Pancreas (tissue), 10 donors: ENCODE measurements around the gene MYO1E. TPM values are rescaled to one million over a fixed set of nuclear protein-coding genes. Genes with fewer than 3 reads are reported as not detected.

Experiments used
- ATAC-seq, 4 donors: fragments of 200-7000 bp; cut with Tn5 transposase; one replicate each; pipeline versions ENCODE4 v1.8.0 to v1.9.1; 2020; ENCODE audit warnings: mild to moderate bottlenecking in 4 of 4, moderate library complexity in 4 of 4
- DNase-seq, 6 donors: peaks; one replicate each; pipeline ENCODE4 v3.0.0-alpha.2; 2020
- FAIRE-seq: peaks from 2 replicates; lab custom pipeline; 2012; peaks lifted over from hg19 to GRCh38; lab: Jason Lieb, UNC
- H3K27ac ChIP-seq, 4 donors: fragments of 200-600 bp; sonication (generic); 1 replicate in 3 of 4; 2 replicates in 1 of 4; pipeline versions ENCODE4 v1.5.0 to v1.8.0; 2020
- H3K27me3 ChIP-seq, 4 donors: fragments of 200-600 bp; one replicate each; pipeline ENCODE4 v1.8.0; 2021
- H3K36me3 ChIP-seq, 3 donors: fragments of 200-600 bp; sonication (generic) in 1 of 3; one replicate each; pipeline versions ENCODE4 v1.5.0 to v1.8.0; 2020 to 2021
- H3K4me1 ChIP-seq, 3 donors: fragments of 200-600 bp; one replicate each; pipeline ENCODE4 v1.8.0; 2021
- H3K4me3 ChIP-seq, 4 donors: fragments of 200-600 bp; sonication (generic) in 2 of 4; one replicate each; pipeline versions ENCODE4 v1.5.0 to v1.8.0; 2020 to 2021
- H3K9me3 ChIP-seq, 4 donors: fragments of 200-600 bp; one replicate each; pipeline ENCODE4 v1.8.0; 2021
- CTCF ChIP-seq, 4 donors: fragments of 200-600 bp; sonication (generic) in 3 of 4; IDR thresholded peaks; one replicate each; pipeline versions ENCODE4 v1.5.0 to v1.8.0; 2021; ENCODE audit warnings: antibody characterized with exemption in 4 of 4
- WGBS, 2 donors: extraction: QIAGEN DNeasy Blood & Tissue Kit; methylation state at CpG; one replicate each; pipeline ENCODE4 v1.1.7; 2013; 5-methylcytosine and 5-hydroxymethylcytosine counted together
- intact Hi-C, 3 donors: fragments of 100-400 bp; cut with DNase I; formaldehyde crosslinking; loops; one replicate each; pipeline versions ENCODE4 v1.11.1 to v1.14.2; 2022
- polyA plus RNA-seq, 2 donors: library from polyadenylated mRNA; stranded (reverse); fragments of 200-250 nt; gene quantifications; one replicate each; pipeline ENCODE4 v1.2.3, GENCODE V29; 2013
- total RNA-seq, 6 donors: library from RNA; stranded (reverse); fragmentation: NEBNext Ultra II Directional in 4 of 6; extraction: Animal tissue kit (Norgen Biotek cat#: 25700) in 4 of 6; gene quantifications; one replicate each; pipeline versions ENCODE4 v1.2.1 to v1.2.4, GENCODE V29; 2021 to 2023
- donor health status: healthy with polysubstance abuse.
- donor health status: DM: no; HTN: no; CAD: no; lungs with moderate emphysema.
- donor health status: DM: no; HTN: no; CAD: no.
- donor health status: control.
- donor health status: control.
- donor health status: Bipolar disorder and iron deficiency.
- donor health status: DM: yes; HTN: yes; CAD: no.
- donor health status: DM: no; HTN: no; CAD: no.
- donor health status: DM: no; HTN: no; CAD: no.
- donor health status: DM: yes; HTN: yes; CAD: no.

Gene MYO1E
- total and polyA plus RNA-seq, 8 donors: 7.8 to 81.1 (median 25.6) TPM

GRCh38 chr15:59210186-59210585 is 162.5 kb downstream of the MYO1E start:
- FAIRE-seq: no peak
- intact Hi-C loops: no loop called here
- ATAC-seq: no peak
- Histone ChIP-seq H3K4me3 (no peak overlapping the region), H3K27me3 (no peaks in the 10 kb centered on the region), H3K4me1 (no peaks in the 10 kb centered on the region), H3K27ac (no peak overlapping the region), H3K9me3 (no peaks in the 10 kb centered on the region), H3K36me3 (peaks cover 0 to 16% (median 0%) of the 10 kb centered on the region in 3 donors)
- WGBS, 2 donors: 91 to 92% methylated on average over 2 of the region's 2 CpGs
- TF ChIP-seq CTCF (IDR thresholded peaks at IDR 0.05): no peak
- no peak for DNase-seq

DNA sequence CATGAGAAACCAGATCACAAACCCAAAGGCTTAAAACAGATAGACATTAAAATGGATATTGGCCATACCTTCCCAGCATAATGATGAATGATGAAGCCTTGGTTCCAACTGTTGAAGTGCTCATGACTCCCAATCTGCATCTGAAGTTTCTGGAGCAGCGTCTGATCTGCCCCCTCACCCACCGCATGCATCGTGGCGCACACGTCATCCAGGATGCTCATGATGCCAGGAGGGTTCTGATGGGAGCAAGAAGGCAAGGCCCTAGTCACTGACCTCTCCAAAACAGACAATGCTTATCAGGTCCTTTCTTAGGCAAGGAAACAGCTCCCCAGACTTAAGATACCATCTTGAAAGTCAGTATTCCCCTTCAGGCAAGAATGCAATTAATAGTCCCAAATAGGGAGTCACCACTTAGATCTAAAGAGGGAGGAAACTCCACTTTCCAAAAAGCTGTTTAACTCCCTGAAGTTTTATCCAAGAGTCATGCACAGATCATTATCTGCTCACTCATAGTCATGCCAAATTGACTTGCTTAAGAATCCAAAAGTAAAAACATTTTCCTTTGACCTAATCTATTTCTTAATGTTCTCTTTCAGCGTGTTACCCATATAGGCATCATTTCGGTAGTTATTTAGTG is 163.9 kb downstream of the MYO1E start:
- Histone ChIP-seq H3K4me1 (no peaks in the 10 kb centered on the region), H3K27me3 (no peaks in the 10 kb centered on the region), H3K27ac (no peak overlapping the region), H3K9me3 (no peaks in the 10 kb centered on the region), H3K36me3 (peaks cover 0 to 22% (median 4%) of the 10 kb centered on the region in 3 donors), H3K4me3 (no peak overlapping the region)
- DNase-seq (no peak), ATAC-seq (no peak), FAIRE-seq (no peak)
- no peak for TF ChIP-seq CTCF (IDR thresholded peaks at IDR 0.05)
- 96% methylated on average over 7 of the region's 7 CpGs for WGBS, 2 donors
- intact Hi-C loops: no loop called here

DNA sequence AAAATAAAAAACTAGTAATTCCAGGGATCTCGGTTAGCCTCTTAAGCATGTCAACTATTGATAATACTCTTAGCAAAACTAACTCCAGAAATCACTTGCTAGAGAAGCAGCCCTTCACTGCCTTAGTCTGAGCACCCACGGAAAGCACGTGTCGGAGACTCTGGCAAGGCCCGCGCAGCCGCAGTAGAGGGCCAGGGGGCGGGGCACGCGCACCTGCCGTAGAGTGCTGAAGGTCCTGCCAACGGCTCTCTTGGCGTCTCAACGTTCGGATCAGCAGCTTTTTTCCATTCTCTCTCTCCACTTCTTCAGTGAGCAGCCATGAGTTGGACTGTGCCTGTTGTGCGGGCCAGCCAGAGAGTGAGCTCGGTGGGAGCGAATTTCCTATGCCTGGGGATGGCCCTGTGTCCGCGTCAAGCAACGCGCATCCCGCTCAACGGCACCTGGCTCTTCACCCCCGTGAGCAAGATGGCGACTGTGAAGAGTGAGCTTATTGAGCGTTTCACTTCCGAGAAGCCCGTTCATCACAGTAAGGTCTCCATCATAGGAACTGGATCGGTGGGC is 166.0 kb downstream of the MYO1E start, which contains the start of gene LDHAL6B:
Gene LDHAL6B (plus strand): TSS at position 221 of the 561 bp plus-strand sequence. CDS start 98 bp downstream, at position 319.
- Histone ChIP-seq H3K4me3 (no peak within 1 kb of the TSS), H3K4me1 (no peaks in the 10 kb centered on the region), H3K36me3 (peaks cover 0 to 22% (median 4%) of the 10 kb centered on the region in 3 donors), H3K9me3 (no peaks in the 10 kb centered on the region), H3K27ac (no peak within 1 kb of the TSS), H3K27me3 (no peaks in the 10 kb centered on the region)
- ATAC-seq (no peak), DNase-seq (no peak), FAIRE-seq (no peak)
- no peak for TF ChIP-seq CTCF (IDR thresholded peaks at IDR 0.05)
- 94% methylated on average over 30 of the region's 30 CpGs for WGBS, 2 donors
- intact Hi-C loops: no loop called here

GRCh38 chr15:59205839-59206622 is 166.6 kb downstream of the MYO1E start:
- FAIRE-seq: no peak
- Histone ChIP-seq H3K27me3 (no peaks in the 10 kb centered on the region), H3K4me3 (no peak overlapping the region), H3K27ac (no peak overlapping the region), H3K4me1 (no peaks in the 10 kb centered on the region), H3K36me3 (peaks cover 0 to 22% (median 4%) of the 10 kb centered on the region in 3 donors), H3K9me3 (no peaks in the 10 kb centered on the region)
- intact Hi-C loops: no loop called here
- 80 to 83% methylated on average over 9 of the region's 9 CpGs for WGBS, 2 donors
- no peak for DNase-seq
- no peak for TF ChIP-seq CTCF (IDR thresholded peaks at IDR 0.05)
- ATAC-seq: no peak
